Measurements from ENCODE around the gene IRX4. TPM values are rescaled to one million over a fixed set of nuclear protein-coding genes. Genes with fewer than 3 reads are reported as not detected.

Gene IRX4
- total RNA-seq, 2 donors from 2014 or later = not detected

- H3K4me3 ChIP-seq = no peak overlapping the region
- H3K36me3 ChIP-seq = no peaks in the 10 kb centered on the region
- no peak for DNase-seq
- H3K9me3 ChIP-seq = no peaks in the 10 kb centered on the region
- TF ChIP-seq CTCF (IDR thresholded peaks at IDR 0.05) = no peak
- no peak overlapping the region for H3K27ac ChIP-seq
- intact Hi-C loops (cut with DNase I) = no loop called here
- H3K4me1 ChIP-seq = no peaks in the 10 kb centered on the region
- H3K9ac ChIP-seq (ENCODE audit: low read depth in 2 of 2, low read length in 2 of 2) = no peak overlapping the region
- H3K27me3 ChIP-seq = peaks cover 15% of the 10 kb centered on the region
These were observed 30.3 kb downstream of the IRX4 start for GRCh38 chr5:1852324-1852947.

- no peak overlapping the region for H3K9ac ChIP-seq (ENCODE audit: low read depth in 2 of 2, low read length in 2 of 2)
- H3K27ac ChIP-seq = no peak overlapping the region
- no peak overlapping the region for H3K4me3 ChIP-seq
- H3K27me3 ChIP-seq = peaks cover 11% of the 10 kb centered on the region
- intact Hi-C loops (cut with DNase I) = no loop called here
- no peak for TF ChIP-seq CTCF (IDR thresholded peaks at IDR 0.05)
- no peaks in the 10 kb centered on the region for H3K36me3 ChIP-seq
- no peak for DNase-seq
- no peaks in the 10 kb centered on the region for H3K4me1 ChIP-seq
- H3K9me3 ChIP-seq = no peaks in the 10 kb centered on the region
These were observed 31.3 kb downstream of the IRX4 start for GRCh38 chr5:1851290-1851934.

GRCh38 chr5:1850324-1851154, 32.2 kb downstream of the IRX4 start:
- no peak for TF ChIP-seq CTCF (IDR thresholded peaks at IDR 0.05)
- Histone ChIP-seq H3K4me1 (no peaks in the 10 kb centered on the region), H3K36me3 (no peaks in the 10 kb centered on the region), H3K27ac (no peak overlapping the region), H3K9ac (ENCODE audit: low read depth in 2 of 2, low read length in 2 of 2) (no peak overlapping the region), H3K9me3 (no peaks in the 10 kb centered on the region), H3K27me3 (peaks cover 8% of the 10 kb centered on the region), H3K4me3 (no peak overlapping the region)
- no peak for DNase-seq
- intact Hi-C loops (cut with DNase I) = no loop called here

GRCh38 chr5:1847611-1848010, 35.1 kb downstream of the IRX4 start:
- Histone ChIP-seq H3K27me3 (peaks cover 6% of the 10 kb centered on the region), H3K9ac (ENCODE audit: low read depth in 2 of 2, low read length in 2 of 2) (no peak overlapping the region)
- intact Hi-C loops (cut with DNase I) = no loop called here

More at GRCh38 chr5:1847611-1848010, 35.1 kb downstream of the IRX4 start:
- Histone ChIP-seq H3K4me1 (no peaks in the 10 kb centered on the region), H3K9me3 (no peaks in the 10 kb centered on the region), H3K4me3 (no peak overlapping the region), H3K27ac (no peak overlapping the region), H3K36me3 (no peaks in the 10 kb centered on the region)
- no peak for DNase-seq
- TF ChIP-seq CTCF (IDR thresholded peaks at IDR 0.05) = no peak
